Heart left ventricle (tissue), 13 donors: ENCODE results near the gene HSD17B1.

Experiments
- POLR2A ChIP-seq, 2 donors: fragments of 450-650 bp; IDR thresholded peaks; one replicate each; pipeline ENCODE4 v1.6.1; 2017; ENCODE audit warnings: antibody characterized with exemption in 2 of 2, mild to moderate bottlenecking in 2 of 2, moderate library complexity in 2 of 2
- TF ChIP-seq, protein P1 (sequence below), 12 donors: fragments of 200-600 bp; sonication (generic) in 4 of 12; IDR thresholded peaks; one replicate each; pipeline versions ENCODE4 v1.5.0 to v1.8.0; 2018 to 2022; ENCODE audit warnings: antibody characterized with exemption in 12 of 12, mild to moderate bottlenecking in 5 of 12
- donor health status: ischemic (EF 13 %, LVEDD 7.1; RV severe dilation, severe dysfunction).
- donor health status: DM: no; HTN: yes; CAD: no.
- donor health status: DM: no; HTN: no; CAD: no.
- donor health status: ischemic (EF 25% LVEDD 6.9; RV normal size, moderate dysfunction).
- donor health status: ischemic (EF 25% LVEDD 5.7; RV mildly dilated, moderate dysfunction).
- donor health status: ischemic (EF 35%, LVEDD 5.7; RV mildly dilated, moderate dysfunction).
- donor health status: nonischemic (EF 11% LVEDD 7.7; RV severe dilation, severe dysfunction).
- donor health status: DM: yes; HTN: yes; CAD: no.
- donor health status: PGD.
- donor health status: ischemic (EF 29% LVEDD 5.4; RV normal size, mild dysfunction).
- donor health status: nonischemic (EF 23%, LVEDD 6.1; RV moderate dilation, normal function).

DNA sequence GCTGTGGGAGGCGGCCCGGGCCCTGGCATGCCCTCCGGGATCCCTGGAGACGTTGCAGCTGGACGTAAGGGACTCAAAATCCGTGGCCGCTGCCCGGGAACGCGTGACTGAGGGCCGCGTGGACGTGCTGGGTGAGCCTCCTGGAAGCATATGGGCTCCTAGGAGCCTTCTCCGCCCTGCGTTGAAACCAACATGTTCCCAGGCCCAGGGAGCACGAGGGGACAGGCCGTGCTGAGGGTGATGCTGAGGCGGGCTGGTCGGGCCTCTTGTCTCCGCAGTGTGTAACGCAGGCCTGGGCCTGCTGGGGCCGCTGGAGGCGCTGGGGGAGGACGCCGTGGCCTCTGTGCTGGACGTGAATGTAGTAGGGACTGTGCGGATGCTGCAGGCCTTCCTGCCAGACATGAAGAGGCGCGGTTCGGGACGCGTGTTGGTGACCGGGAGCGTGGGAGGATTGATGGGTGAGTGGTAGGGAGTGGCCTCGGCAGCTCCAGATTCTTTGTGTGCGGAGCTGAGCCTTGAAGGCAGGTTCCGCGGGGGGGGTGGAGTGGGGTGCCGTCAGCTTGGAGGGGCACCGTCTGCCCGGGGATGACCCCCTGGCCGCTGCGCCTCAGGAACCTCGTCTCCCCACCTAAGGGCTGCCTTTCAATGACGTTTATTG is 567 bp downstream of the HSD17B1 start:
- TF ChIP-seq, protein P1, sequence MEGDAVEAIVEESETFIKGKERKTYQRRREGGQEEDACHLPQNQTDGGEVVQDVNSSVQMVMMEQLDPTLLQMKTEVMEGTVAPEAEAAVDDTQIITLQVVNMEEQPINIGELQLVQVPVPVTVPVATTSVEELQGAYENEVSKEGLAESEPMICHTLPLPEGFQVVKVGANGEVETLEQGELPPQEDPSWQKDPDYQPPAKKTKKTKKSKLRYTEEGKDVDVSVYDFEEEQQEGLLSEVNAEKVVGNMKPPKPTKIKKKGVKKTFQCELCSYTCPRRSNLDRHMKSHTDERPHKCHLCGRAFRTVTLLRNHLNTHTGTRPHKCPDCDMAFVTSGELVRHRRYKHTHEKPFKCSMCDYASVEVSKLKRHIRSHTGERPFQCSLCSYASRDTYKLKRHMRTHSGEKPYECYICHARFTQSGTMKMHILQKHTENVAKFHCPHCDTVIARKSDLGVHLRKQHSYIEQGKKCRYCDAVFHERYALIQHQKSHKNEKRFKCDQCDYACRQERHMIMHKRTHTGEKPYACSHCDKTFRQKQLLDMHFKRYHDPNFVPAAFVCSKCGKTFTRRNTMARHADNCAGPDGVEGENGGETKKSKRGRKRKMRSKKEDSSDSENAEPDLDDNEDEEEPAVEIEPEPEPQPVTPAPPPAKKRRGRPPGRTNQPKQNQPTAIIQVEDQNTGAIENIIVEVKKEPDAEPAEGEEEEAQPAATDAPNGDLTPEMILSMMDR (IDR thresholded peaks at IDR 0.05) = no peak
- no peak for TF ChIP-seq POLR2A (IDR thresholded peaks at IDR 0.05)
